HFF-Myc (cell line): ENCODE measurements around the gene ZIM2.
A peak's percentile ranks its signal among the peaks of the same experiment; 100 is the strongest.

ENCODE experiments used
- DNase-seq: peaks from one replicate; pipeline ENCODE4 v3.0.0-alpha.2; 2011; ENCODE audit warnings: low read depth; ENCODE audit errors: extremely low read depth
- H3K4me3 ChIP-seq: replicated peaks from 2 replicates; pipeline ENCODE4 v1.5.1; 2011; ENCODE audit warnings: low read depth, mild to moderate bottlenecking, control low read depth, low read length
- TF ChIP-seq, protein P1 (sequence below): IDR thresholded peaks from 2 replicates; pipeline ENCODE4 v1.5.1; 2012; ENCODE audit warnings: mild to moderate bottlenecking, low read depth, low read length, control low read depth; ENCODE audit errors: missing control alignments

The ZIM2 gene

DNA sequence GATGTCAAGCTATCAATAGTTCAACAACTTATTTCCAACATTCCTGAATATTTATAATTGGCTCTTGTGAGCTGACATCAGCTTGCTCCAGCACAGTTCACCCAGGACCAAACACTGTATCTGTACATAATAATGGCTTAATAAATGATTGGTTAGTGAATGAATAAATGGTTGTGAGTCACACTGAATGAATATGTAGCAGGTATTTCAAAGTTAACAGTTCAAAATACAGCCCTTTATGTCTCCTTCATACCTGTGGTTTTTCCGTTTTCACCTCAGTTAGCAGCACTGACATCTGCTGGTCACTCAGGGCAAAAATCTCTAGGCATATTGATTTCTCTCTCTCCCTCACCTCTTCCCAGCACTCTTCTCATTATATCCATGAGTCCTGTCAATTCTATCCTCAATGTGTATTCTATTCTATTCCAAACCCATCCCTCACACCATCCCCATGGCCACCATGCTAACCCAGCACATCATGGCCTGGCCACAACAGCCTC, 76.3 kb downstream of the ZIM2 start:
- DNase-seq, result no peak
- TF ChIP-seq, protein P1, sequence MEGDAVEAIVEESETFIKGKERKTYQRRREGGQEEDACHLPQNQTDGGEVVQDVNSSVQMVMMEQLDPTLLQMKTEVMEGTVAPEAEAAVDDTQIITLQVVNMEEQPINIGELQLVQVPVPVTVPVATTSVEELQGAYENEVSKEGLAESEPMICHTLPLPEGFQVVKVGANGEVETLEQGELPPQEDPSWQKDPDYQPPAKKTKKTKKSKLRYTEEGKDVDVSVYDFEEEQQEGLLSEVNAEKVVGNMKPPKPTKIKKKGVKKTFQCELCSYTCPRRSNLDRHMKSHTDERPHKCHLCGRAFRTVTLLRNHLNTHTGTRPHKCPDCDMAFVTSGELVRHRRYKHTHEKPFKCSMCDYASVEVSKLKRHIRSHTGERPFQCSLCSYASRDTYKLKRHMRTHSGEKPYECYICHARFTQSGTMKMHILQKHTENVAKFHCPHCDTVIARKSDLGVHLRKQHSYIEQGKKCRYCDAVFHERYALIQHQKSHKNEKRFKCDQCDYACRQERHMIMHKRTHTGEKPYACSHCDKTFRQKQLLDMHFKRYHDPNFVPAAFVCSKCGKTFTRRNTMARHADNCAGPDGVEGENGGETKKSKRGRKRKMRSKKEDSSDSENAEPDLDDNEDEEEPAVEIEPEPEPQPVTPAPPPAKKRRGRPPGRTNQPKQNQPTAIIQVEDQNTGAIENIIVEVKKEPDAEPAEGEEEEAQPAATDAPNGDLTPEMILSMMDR, result no peak
- no peak overlapping the region for H3K4me3 ChIP-seq

DNA sequence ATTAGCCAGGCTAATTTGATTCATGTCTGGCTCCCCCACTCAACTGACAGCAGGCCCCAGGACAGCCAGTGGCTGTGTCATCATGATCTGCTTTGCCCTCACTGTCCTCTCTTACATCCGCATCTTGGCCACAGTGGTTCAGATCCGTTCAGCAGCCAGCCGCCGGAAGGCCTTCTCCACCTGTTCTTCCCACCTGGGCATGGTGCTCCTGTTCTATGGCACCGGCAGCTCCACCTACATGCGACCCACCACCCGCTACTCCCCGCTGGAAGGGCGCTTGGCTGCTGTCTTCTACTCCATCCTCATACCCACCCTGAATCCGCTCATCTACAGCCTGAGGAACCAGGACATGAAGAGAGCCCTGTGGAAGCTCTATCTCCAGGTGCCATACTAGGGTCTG, 79.7 kb downstream of the ZIM2 start:
- DNase-seq, result no peak
- TF ChIP-seq, protein P1, result no peak
- H3K4me3 ChIP-seq, result no peak overlapping the region

DNA sequence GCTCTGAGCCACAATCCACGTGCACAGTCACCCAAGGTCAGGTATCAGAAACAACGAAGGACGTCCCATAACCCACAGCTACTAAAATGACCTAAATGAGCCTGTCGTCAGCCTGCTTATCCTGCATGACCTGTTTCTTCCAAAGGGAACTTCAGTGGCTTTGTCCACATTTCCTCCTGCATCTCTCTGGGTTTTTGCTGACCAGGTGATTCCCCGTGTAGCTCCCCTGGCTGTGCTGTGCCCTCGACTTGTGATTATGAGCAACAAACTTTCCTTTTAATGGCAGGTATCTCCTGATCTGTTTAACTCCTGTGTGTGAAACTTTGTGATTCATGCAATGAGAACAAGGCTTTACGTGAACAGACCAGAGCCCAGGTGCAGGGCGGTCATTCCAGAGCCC, 81.0 kb downstream of the ZIM2 start:
- no peak overlapping the region for H3K4me3 ChIP-seq
- no peak for DNase-seq
- TF ChIP-seq, protein P1, result no peak

DNA sequence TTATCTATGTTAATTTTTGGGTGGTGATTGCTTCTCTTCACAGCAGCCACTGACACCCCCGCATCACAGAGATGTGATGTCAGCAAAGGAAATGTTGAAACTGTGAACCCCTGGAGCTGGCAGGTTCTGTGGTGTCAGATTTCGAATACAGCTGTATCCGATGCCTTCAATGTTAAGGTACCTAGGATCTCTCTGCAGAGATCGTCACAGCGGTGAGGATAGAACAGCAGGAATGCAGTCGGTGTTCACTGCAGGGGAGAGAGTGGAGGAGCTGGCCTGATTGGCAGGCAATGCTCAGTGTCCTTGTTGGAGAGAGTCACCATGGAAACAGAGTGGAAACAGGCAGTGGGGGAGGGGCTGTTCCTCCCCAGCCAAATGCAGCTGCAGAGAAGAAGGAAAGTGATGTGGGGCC, 89.4 kb downstream of the ZIM2 start:
- TF ChIP-seq, protein P1, result no peak
- DNase-seq, result no peak
- no peak overlapping the region for H3K4me3 ChIP-seq

DNA sequence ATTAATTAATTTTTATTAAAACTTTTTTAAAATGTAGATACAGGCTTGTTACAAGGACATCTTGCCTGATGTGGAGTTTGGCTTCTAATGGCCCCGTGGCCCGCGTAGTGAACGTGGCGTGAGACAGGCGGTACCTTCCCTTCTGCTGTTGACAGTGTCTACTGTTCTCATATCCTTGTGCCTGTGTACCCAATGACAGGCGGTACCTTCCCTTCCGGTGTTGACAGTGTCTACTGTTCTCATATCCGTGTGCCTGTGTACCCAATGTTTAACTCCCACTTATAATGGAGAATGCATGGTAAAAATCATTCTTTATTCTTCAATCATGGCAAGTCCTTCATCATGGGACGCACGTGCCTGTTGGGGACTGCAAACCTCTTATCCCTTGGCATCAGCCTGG, 89.9 kb downstream of the ZIM2 start:
- no peak overlapping the region for H3K4me3 ChIP-seq
- TF ChIP-seq, protein P1, result no peak
- DNase-seq, result no peak

DNA sequence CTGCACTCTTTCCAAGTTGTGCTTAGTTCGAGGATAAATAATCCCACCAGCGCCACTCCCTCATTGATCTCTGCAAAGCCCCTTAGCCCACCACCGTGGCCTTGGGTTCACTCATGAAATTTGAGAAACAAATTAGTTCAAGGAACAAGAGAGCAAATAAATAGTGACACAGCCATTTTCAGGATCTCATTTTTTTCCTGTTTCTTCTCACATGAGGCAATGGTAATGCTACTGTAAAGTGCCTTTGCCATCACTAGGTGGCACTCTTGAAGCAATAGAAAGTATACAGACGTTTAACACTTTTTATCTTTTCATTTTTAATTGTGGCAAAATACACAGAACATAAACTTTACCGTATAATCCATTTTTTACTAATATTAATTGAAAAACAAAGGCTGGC, 92.1 kb downstream of the ZIM2 start:
- DNase-seq, result no peak
- H3K4me3 ChIP-seq, result no peak overlapping the region
- TF ChIP-seq, protein P1, result peak; percentile 10

DNA sequence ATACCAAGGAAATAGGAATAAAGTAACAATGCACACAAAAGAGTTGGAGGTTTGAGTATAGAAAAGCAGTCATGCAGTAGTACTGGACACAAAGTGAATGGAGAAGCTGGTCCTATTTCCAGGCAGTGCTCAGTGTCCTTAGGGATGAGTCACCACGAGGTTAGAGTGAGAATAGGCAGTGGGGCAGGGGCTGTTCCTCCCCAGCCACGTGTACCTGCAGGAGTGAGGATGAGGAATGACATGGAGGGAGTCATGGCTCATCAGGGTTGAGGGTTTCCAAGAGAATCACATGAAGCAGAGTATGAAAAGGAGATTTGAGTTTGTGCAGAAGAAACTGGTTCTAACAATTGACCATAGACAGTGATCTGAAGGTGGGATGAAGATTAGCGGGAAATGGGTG, 94.2 kb downstream of the ZIM2 start:
- H3K4me3 ChIP-seq, result no peak overlapping the region
- TF ChIP-seq, protein P1, result no peak
- DNase-seq, result no peak
